Stimulated activated CD8-positive, alpha-beta memory T cell treated with anti-CD3 and anti-CD28 coated beads, Interleukin-15, amount 100 ng/mL, for 24 hours (primary cell): ENCODE measurements around the gene DCTN4.

Source experiments
- DNase-seq: peaks from one replicate; pipeline ENCODE4 v3.0.0-alpha.2; 2020; ENCODE audit warnings: low read depth

DCTN4 gene

GRCh38 chr5:150670275-150670947 lies 88.4 kb downstream of the DCTN4 start:
- no peak for DNase-seq

- DNase-seq = no peak
Measured at GRCh38 chr5:150665044-150665443, 93.8 kb downstream of the DCTN4 start.

- no peak for DNase-seq
Measured at GRCh38 chr5:150663936-150664335, 94.9 kb downstream of the DCTN4 start.

- no peak for DNase-seq
Measured at GRCh38 chr5:150662731-150663516, 95.9 kb downstream of the DCTN4 start.

GRCh38 chr5:150661821-150662596 lies 96.8 kb downstream of the DCTN4 start:
- no peak for DNase-seq

- DNase-seq = no peak
Measured at GRCh38 chr5:150661086-150661485, 97.7 kb downstream of the DCTN4 start, which contains the start of gene MYOZ3. MYOZ3 (plus strand) TSS chr5:150661251; CDS start chr5:150662942, 1,691 bp downstream.

GRCh38 chr5:150660108-150660831 lies 98.5 kb downstream of the DCTN4 start:
- DNase-seq = no peak

- no peak for DNase-seq
Measured at GRCh38 chr5:150659360-150660107, 99.3 kb downstream of the DCTN4 start.

GRCh38 chr5:150658699-150659265 lies 100.0 kb downstream of the DCTN4 start:
- no peak for DNase-seq
